ENCODE measurements around the gene POFUT2.

Gene POFUT2, protein sequence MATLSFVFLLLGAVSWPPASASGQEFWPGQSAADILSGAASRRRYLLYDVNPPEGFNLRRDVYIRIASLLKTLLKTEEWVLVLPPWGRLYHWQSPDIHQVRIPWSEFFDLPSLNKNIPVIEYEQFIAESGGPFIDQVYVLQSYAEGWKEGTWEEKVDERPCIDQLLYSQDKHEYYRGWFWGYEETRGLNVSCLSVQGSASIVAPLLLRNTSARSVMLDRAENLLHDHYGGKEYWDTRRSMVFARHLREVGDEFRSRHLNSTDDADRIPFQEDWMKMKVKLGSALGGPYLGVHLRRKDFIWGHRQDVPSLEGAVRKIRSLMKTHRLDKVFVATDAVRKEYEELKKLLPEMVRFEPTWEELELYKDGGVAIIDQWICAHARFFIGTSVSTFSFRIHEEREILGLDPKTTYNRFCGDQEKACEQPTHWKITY

GRCh38 chr21:45287438-45288391, at the start of gene POFUT2:
TSS of gene POFUT2 (minus strand) at chr21:45287895. CDS start at chr21:45287871, 24 bp downstream.
- peak; percentile 90 for DNase-seq (ENCODE audit: low spot score)

- peak; percentile 57 for DNase-seq (ENCODE audit: low spot score)
These were observed 49.2 kb upstream of the POFUT2 start for GRCh38 chr21:45336870-45337269.

DNA sequence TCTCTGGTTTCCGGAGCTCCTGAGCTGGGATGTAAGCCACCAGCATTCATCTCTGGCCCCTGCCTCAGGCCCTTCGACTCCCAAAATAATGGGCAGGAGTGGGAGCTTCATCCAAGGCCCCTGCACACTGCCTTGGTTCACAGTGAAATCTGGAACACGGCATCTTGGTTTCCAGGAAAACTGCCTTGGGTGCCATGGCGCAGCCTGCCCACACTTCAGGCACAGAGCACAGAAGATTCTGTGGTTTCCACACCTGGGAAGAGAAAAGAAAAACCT, 48.8 kb upstream of the POFUT2 start:
- DNase-seq (ENCODE audit: low spot score) = no peak

DNA sequence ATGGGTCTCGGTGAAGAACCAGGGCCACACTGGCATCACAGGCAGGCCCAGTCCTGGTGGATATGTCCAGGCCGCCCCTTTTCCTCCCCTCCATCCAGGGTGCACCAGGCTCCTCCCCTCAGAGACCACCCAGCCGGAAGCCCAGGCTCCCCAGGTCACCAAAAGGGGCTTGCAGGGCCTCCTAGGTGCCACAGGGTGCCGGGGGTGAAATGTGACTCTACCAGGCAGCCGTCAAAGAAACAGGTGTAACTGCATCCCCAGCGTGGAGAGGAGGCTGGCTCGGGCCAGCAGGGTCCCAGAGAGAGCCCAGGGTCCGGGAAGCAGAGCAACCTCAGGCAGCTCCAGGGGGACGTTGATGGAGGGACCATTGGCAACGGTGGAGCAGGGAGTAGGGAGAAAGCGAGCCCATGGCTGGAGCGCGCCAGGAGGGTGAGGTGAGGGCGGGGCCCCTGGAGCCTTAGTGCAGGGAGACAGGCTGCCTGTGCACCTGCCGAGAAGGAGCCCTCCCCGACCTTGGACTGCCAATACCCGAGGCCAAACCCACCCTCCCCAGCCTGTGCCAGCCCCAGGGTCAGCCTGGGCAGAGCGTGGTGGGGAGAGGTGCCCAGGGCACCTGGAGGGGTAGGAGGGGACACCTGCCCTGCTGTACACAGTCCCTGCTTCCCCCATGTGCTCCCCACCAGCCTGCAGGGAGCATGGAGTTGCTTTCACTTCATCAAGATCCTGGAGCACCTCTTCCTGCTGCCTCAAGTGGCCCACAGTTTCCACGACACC, 48.3 kb upstream of the POFUT2 start:
- no peak for DNase-seq (ENCODE audit: low spot score)

DNA sequence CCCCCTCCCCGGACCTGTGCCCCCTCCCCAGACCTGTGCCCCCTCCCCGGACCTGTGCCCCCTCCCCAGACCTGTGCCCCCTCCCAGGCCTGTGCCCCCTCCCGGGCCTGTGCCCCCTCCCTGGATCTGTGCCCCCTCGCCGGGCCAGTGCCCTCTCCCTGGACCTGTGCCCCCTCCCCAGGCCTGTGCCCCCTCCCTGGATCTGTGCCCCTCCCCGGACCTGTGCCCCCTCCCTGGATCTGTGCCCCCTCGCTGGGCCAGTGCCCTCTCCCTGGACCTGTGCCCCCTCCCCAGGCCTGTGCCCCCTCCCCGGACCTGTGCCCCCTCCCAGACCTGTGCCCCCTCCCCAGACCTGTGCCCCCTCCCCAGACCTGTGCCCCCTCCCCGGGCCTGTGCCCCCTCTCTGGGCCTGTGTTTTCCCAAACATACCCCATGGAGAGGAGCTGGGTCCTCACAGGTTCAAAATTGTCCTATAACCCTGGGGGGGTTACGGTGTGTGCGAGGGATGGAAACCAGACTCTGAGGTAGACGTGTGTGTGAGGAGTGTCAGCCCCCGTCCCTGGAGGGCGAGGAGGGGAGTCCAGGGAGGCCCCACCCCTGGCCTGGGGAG, 47.6 kb upstream of the POFUT2 start:
- DNase-seq (ENCODE audit: low spot score) = no peak

GRCh38 chr21:45334591-45335081, 46.9 kb upstream of the POFUT2 start:
- DNase-seq (ENCODE audit: low spot score) = no peak

GRCh38 chr21:45334134-45334533, 46.4 kb upstream of the POFUT2 start:
- DNase-seq (ENCODE audit: low spot score) = no peak

DNA sequence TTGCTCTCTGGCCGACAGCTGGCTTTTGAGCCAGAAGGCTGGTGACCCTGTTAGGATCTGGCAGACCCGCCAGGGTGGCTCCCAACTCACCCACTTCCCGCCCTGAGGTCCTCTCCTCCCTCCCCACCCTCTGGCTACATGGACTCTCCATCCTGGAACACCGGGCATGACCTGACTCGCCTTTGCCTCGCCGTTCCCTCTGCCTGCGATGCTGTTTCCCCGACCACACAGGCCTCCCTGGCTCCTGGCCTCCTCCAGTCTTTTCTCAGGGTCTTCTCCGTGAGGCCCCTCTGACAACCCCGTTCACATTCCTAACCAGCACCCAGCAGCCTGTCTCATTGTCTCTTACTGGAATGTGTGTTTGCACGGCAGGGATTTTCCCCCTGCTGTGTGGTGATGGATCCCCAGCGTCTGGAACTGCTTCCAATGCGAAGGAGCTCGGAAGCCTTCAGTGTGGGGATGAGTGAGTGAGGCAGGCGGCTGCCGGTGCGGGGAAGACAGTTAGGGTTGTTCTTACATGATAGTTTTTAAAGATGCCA, 46.0 kb upstream of the POFUT2 start:
- DNase-seq (ENCODE audit: low spot score) = no peak

DNA sequence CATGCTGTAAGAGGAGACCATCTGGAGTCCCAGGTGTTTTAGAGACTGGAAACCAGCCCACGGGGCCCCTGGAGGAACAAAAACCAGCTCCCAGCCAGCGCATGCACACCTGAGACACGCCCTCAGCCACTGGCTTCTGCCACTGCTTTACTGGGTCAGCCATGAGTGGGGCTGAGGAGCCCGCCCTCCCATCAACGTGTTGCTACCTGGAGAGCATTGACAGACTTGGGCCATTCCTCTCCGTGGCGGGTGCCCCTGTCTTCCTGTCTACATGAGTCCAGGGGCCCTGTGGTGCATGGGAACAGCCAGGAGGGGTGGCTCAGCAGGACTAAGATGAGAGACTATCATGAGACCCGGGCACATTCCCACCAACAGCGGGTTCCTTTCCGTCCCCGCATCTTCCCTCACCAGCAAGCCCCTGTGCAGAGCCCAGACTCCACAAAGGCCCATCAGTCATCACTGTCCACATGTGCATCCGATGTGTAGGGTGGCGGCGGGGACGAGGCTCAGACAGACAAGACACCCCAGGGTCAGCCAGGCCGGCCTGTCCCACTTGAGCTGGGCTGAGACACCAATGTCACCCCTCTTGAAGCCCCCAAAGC, 45.4 kb upstream of the POFUT2 start:
- DNase-seq (ENCODE audit: low spot score) = no peak

- no peak for DNase-seq (ENCODE audit: low spot score)
These were observed 44.7 kb upstream of the POFUT2 start for GRCh38 chr21:45332415-45332814.

DNA sequence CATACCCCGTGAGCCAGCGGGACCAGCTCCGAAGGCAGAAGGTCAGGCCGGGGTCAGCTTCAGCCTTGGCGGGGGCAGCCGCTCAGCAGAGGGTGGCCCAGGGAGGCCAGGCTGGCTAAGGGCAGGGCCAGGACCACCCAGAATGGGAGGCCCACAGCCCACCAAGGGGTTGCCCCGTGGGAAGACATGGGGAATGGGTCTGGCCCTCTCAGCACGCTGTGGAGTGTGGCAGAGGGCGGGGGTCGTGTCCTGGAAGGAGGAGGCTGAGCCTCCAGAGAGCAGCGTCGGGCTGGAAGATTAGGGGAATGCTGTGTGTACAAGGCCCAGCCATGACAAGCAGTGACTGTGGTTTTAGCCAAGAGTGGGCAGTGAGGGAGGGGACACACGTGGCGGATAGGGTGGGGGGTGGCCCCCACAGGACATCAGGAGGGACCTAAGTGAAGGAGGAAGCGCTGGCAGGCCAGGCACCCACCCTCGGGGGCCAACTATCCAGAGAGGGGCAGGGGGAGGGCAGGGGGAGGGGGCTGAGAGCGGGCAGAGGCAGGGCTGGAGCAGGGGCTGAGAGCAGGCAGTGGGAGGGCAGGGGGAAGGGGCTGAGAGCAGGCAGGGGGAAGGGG, 43.9 kb upstream of the POFUT2 start:
- no peak for DNase-seq (ENCODE audit: low spot score)

GRCh38 chr21:45330851-45331261, 43.2 kb upstream of the POFUT2 start:
- no peak for DNase-seq (ENCODE audit: low spot score)

DNA sequence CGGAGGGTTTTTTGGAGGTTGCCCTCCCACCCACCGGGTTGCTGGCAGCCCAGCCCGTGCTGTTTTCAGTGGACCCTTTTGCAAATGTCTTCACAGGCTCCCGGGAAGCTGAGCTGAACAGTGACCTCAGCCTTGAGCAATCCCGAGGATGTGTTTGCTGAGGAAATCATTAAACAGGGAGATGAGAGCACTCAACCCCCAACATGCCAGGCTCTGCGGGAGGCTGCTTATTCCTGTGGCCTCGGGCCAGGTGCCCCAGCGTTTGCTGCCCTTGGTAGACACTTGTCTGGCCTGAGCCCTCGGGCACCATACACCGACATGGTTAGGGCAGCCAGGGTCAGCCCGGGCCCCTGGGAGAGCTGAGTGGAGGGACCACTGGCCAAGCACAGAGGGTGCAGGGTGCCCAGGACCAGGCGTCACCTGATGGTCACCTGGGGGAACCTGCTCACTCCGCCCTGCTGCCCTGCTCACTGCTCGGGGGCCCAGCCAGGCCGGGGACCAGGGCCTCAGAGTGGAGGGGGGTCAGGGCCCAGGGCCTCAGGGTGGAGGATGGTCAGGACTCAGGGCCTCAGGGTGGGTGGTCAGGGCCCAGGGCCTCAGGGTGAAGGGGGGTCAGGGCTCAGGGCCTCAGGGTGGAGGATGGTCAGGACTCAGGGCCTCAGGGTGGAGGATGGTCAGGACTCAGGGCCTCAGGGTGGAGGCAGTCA, 42.5 kb upstream of the POFUT2 start:
- no peak for DNase-seq (ENCODE audit: low spot score)

GRCh38 chr21:45329261-45330074, 41.8 kb upstream of the POFUT2 start:
- DNase-seq (ENCODE audit: low spot score) = no peak

- no peak for DNase-seq (ENCODE audit: low spot score)
These were observed 40.8 kb upstream of the POFUT2 start for GRCh38 chr21:45328198-45329091.

DNA sequence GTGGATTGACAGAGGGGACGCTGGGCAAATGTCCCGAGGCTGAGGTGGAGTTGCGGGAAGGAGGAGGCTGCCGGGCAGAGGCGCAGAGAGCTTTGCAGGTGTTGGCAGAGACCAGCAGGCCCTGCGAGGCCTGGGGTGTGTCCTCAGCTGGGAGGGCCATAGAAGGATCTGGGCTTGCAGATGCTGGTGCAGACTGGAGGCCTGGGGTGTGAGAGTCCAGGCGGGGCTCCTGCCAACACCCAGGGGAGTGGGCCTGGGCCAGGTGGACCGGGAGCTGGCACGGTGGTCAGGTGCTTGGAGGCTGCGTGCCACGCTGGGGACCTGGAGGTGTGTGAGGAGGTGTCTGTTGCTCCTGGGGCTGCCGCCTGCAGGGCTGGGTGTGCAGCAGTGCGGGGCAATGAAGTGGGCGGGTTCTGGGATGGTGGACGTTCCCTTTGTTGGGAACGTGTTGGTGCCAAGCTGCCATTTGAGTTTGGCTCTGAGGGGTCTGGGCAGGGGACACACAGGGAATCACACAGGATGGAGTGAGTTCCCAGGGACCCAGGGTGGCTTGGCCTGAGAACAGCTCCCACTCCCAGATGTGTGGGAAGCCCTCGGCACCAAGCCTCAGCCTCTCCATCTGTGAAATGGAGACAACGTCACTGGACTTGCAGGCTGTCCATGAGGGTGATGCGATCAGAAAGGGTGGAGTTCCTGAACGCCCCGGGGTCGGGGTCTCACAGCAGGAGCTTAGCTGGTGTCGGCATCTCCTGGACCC, 39.9 kb upstream of the POFUT2 start:
- no peak for DNase-seq (ENCODE audit: low spot score)

DNA sequence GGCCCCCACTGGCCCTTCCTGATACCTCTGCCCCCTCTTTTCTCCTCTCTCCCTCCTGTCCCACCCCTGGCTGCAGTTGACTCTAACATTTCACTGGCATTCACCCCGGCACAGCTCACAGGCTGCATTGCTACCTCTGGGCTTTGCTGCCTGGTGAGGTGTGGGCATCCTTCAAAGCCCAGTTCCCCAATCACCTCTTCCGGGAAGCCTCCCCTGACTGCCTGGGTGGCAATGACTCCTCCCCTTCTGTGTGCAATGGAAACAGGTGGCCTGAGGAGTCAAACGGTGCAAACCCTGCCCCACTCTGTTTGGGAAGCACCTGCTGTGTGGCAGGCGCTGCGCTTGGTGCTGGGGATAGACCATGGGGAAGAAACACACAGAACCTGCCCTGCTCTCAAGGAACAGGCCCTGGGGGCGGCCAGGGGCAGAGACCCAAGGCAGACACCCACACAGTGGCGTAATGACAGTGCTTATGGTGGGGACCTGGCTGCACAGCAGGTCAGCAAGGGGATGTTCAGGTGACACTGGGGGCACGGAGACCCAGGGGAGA, 39.3 kb upstream of the POFUT2 start:
- no peak for DNase-seq (ENCODE audit: low spot score)

All from globus pallidus (tissue), 1 donor.